Transverse colon (tissue), 3 donors: Measurements from ENCODE around the gene NEURL1.

Experiments used
- CTCF ChIP-seq, 5 experiments: fragments of 200-600 bp in 3 of 5; fragments of 450-650 bp in 2 of 5; sonication (generic) in 3 of 5; IDR thresholded peaks; 1 replicate in 2 of 5; 2 replicates in 3 of 5; pipeline ENCODE4 v1.5.1; 2016 to 2017; ENCODE audit warnings: antibody characterized with exemption in 5 of 5, inconsistent platforms in 3 of 5, mild to moderate bottlenecking in 2 of 5, moderate library complexity in 1 of 5
- EP300 ChIP-seq: sonication (generic); formaldehyde crosslinking; IDR thresholded peaks from one replicate; pipeline ENCODE4 v1.6.1; 2017; ENCODE audit warnings: antibody characterized with exemption, low read depth
- POLR2A ChIP-seq: fragments of 450-650 bp; IDR thresholded peaks from one replicate; pipeline ENCODE4 v1.6.1; 2016; ENCODE audit warnings: antibody characterized with exemption, mild to moderate bottlenecking, moderate library complexity

DNA sequence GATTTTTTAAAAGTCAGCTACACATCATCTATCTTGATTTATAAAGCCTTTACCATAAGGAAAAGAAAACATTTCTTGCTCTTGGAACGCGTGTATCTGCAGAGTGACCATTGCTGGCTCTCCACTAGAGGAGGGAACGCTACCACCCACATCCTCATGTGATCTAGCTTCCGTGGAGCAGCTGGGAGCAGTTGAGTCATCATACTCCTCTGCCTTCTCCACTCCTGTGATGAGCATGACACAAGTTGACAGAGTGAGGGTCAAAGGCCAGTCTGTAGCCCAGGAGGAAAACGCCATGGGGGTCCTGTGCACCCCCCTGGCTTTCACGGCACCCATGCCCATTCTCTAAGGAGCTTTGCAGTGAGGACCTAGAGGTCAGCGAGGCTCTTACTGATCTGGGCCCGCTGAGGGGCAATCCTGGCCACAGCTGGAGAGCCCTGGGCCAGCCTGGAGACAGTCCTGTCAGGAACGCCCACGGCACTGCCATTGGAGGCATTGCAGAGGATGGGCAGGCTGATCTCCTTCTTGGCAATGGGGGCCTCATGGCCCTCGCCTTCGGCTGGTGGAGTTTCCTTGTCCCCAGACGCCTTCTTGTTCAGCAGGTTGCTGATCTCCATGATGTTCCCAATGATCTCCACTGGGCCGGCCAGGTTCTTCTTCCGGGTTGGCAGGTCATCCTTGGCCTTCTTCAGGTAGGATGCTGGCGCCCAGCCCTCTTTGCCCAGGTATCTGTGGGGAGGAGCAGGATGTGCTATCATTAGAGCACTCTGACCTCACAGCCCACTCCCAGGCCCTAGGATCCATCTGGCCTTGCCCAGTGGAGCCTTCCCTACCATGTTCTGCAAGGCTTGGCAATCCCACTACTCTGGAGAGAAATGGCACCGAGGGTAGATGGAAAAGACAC is 119.2 kb downstream of the NEURL1 start:
- TF ChIP-seq CTCF (IDR thresholded peaks at IDR 0.05) (no peak), POLR2A (no peak), EP300 (no peak)
